CD4-positive, alpha-beta T cell treated with Interleukin-15 for 1 hour (primary cell): ENCODE data around the gene AK8.
A peak's percentile ranks its signal among the peaks of the same experiment; 100 is the strongest.

Experiments used
- DNase-seq: peaks from one replicate; pipeline ENCODE4 v3.0.0-alpha.2; 2020

Gene AK8

DNA sequence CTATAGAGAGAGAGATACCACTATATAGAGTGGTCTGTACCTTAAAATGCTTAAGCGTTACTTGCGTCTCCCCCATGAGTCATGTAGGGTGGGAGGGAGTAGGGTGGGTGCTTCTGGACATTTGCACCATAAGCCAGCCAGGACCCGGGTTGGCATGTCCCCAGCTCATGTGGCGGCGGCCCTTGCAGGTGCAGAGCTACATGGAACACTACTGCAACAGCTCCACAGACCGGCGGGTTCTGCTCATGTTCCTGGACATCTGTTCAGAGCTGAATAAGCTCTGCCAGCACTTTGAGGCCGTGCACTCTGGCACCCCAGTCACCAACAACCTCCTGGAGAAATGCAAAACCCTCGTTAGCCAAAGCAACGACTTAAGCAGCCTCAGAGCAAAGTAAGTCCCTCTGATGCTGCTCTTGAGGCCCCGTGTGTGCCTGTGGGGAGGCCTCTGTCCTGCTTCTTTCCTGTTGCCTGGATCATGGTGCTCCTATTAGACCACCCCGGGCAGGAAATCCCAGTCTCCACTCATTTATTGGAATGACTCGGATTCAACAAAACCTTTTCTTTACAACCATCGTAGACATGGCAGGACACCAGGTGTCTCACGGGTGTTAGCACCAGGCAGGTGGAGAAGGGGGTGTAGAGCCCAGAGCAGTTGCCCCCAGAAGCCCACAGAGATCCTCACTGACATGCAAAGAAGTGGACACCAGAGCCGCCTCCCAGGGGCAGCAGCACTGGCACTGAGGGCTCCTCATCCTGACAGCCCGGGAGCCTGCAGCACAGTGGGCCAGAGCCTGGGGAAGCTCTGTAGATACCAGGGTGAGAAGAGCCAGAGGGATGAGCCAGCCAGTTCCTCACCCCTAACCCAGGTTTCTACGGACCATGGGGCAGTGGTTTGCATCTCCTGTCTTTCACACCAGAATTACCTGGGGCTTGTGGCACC, 9.4 kb upstream of the AK8 start:
- DNase-seq: no peak

DNA sequence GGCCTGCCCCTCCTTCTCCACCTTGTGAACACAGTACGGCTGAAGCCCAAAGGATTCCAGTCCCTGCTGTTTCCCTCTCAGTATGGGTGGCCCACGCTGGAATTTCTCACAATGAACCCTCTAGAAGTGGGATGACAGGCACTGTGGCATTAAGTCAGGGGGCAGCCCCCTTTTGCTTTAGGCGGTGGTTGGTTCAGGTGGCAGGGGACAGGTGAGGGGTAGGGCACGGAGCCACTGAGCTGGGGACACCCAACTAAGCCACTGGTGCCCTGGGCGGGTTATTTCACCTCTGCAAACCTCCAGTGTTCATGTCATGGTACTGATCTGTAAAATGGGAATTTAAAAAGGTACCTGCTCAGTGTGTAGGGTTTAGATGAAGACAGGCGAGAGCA, 8.2 kb upstream of the AK8 start:
- DNase-seq: no peak

DNA sequence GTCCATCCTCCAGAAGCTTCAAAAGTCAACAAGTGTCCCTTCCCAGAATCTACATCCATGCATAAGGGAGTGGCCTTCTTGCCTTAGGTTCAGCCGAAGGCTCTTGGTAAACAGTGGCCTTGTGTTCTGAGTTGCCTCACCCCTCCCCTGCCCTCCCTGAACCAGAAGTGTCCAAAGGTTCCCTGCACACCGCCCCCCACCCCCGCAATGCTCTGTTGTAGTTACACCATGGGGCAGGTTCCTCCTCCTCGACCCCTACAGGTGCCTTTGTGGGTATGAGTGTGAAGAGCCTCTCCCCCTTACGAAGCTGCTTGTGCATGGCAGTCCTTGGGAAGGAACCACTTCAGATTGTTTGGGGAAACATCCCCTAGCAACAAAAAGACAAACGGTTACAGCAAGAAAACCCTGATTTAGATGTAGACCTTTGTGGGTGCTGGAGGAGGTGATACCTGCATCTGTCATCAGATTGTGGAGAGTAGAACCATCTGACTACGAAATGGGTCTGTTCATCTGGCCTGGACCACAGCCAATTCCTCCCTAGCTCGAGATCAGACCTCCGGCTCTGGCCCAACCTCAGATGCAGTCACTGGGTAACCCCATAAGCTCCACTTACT, 7.7 kb upstream of the AK8 start:
- peak; percentile 21 for DNase-seq

DNA sequence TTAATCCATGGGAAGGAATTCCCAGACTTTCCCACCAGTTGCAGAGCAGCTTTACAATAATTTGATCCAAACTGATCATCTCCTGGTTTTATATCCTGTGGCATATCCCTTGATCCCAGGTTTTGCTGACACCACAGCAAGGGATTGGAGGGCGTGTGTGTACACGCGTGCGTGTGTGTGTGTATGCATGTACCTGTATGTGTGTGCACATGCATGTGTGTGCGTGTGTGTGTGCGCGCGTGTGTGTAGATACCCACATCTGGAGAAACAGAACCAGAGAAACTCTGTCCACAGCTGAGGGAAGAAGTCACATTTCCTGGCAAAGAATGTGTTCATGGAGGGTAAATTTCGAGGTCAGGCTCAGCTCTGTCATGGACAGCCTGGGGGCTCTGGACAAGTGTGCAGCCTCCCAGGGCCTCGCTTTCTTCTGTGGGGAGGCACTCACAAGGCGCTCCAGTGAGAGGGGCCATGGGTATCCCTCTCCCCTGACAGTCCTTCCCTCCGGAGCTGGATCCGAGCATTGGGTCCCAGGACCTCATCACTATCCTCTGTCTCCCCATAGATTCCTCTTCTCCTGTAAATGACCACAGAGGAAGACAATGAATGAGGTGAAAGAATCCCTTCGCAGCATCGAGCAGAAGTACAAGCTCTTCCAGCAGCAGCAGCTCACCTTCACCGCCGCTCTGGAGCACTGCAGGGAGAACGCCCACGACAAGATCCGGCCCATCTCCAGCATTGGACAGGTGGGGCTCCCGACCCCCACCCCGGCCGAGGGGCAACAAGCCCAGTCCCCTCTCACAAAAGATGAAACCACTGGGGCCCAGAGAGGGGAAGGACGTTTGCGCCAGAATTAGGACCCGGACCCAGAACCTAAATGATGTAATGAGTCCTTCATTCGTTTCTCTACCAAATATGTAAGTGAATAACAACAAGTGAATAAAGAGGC, 5.5 kb upstream of the AK8 start:
- no peak for DNase-seq

DNA sequence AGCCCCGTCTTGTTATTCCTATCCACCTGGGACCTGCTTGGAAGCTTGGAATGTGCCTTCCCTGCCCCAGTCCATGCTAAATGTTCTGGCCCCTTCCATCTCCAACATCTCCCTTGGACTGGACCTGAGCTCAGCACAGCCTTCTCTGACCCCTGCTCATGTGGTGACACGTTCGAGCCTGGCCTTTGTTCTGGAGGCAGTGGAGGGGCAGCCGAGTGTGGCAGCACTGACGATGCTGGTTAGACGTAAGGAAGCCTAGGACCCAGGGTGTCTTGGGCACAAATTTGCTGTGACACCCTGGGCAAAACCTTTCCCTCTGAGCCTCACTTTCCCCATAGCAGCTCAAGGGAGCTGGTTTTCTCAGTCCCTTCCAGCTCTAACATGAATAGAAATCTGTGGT, 4.5 kb upstream of the AK8 start:
- DNase-seq: no peak

DNA sequence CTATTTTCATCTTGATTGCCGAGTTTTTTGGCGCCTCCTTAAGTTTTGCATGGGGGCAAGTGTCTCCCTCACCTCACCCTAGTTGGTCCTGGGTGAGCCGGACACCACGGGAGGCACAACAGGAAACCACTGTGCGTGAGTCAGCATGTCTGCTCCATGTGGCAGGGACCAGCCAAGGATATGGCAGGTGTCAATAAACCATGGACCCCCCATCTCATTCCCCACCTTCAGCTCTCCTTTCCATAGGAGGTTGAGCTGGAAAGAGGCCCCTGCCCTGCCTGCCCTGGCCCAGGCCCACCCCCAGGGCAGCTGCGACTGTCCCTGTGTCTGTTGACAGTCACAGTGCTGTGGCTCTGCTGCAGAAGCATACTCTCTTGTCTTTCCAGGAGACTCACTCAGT, 3.7 kb upstream of the AK8 start:
- DNase-seq: no peak

DNA sequence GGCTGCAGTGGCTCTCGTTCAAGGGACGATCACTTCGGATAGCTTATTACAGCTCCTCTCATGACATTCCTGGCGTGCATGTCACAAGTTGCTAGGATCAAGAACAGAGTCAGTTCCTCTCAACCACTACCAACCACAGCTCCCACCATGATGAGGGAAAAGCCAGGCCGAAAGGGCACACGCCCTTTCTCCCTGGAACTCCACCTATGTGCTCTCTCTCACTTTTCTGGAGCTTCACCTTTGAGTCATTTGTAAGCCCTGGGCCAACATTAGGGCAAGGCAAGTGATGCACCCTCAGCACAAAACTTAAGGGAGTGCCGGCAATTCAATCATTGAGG, 2.2 kb upstream of the AK8 start:
- no peak for DNase-seq

DNA sequence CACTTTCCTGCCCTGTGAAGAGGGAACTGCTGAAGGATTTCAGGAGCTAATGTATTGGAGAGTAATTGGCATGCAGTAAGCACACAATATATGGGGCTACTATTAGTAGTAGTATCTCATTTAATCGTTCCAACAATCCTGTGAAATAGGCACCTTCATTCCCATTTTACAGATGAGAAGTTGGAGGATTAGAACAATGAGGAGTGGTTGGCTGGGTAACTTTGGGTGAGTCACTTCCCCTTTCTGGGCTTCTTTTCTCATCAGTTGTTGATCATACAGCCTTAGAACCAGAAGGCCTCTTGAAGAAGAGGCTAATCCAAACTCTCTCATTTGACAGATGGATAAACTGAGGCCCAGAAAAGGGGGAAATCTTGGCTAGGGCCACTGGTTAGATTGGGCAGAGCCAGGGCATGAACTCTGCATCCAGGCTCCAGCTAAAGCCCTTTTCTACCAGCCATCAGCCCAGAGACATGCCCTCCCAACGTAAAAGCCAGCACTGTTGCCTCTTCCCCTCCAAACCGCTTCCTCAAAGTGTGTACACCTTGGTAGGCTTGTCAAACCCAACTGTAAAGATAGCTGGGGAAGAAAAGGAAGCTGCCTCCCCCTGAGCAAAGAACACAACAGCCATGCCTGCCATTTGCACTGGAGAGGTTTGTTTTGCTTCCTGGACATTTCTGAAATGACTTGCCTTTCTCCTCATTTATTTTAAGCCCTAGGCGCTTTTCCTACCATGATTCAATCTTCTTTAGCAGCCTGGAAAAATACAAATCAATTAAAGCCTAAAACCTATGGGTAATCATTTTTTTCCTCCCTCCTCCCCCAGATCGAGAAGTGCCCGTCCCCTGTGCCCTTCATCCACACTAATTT, 1.6 kb upstream of the AK8 start:
- no peak for DNase-seq

DNA sequence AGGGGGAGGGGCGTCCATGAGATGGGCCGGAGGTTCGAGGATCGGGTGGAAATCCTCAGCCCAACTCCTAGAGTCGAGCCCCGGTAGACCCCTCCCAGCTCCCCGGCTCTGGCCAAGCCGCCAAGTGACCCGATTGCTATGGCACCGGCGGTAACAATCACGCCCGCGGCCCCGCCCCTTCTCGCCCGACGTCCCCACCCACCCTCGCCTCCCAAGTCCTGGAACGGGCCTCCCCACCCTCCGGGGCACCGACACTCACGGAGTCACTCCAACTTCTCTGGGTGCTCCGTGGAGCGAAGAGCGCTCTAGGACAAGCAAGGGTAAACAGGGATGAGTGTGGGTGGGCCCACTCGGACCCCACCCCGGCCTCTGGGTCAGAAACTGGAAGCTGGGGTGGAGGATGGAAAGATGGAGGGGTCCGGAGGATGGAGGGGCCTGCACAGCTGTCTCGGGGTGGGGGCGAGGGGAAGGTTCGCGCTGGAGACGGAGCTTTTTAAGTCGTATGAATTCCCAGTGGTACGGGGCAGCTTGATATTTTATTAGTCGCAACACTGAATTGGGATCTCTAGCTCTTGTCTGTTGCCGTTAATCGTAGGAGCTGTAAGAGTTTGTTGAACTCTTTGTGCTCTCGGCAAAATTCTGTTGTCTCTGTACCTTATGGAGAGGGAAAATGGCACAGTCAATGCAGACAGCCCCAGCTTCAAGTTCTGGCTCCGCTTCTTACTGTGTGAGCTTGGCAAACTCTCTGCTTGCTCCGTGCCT, 792 bp upstream of the AK8 start, which contains the start of gene SPACA9:
Gene SPACA9 (plus strand): TSS at position 204 of the 762 bp plus-strand sequence. CDS start 5,050 bp downstream, outside the sequence.
- DNase-seq: peak; percentile 29

DNA sequence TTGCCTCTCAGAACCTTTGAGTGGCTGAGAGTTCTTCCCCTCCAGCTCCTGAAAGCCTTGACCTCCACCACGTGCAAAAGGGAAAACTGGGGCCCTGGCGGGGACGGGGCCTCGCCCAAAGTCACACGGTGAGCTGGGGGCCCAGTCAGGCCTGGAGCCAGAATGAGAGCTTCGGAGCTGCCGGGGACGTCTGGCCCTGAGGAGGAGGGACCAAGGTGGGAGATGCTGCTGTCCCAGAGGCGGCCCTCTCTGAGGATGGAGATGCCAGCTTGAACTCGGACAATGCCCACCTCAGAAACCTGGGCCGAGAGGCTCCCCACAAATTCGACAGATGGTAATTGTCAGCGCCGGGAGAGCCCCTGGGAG, 643 bp downstream of the AK8 start:
- no peak for DNase-seq

DNA sequence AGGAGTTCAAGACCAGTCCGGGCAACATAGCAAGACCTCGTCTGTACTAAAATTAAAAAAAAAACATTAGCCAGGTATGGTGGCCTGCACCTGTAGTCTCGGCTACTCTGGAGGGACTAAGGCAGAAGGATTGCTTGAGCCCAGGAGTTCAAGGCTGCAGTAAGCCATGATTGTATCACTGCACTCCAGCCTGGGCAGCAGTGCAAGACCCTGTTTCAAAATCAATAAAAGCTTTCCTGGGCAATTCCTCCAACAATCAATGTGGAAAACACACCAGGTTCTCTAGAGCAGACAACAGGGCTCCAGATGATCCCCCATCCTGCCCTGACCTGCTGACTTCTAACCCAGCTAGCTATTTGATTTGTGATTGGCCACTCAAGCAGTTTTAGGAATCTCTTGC, 1.2 kb downstream of the AK8 start:
- no peak for DNase-seq

DNA sequence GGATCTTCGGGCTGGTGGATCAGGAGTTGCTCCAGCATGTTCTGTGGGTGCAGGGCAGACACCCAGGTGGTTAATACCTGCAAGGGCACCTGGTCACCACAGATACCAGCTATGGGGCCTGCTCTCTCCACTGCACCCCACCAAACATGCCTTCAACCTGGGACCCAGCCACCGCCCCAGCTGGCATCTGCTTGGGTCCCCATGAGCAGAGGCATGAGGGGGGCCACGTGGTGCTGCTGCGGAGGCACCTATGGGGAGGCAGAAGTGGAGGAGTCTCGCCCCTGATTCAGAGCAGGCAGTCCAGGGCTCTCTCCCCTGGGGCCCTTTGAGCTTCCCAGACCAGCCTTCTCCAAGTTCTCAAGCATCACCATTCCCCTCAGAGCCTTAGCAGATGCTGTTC, 2.9 kb downstream of the AK8 start:
- DNase-seq: no peak

DNA sequence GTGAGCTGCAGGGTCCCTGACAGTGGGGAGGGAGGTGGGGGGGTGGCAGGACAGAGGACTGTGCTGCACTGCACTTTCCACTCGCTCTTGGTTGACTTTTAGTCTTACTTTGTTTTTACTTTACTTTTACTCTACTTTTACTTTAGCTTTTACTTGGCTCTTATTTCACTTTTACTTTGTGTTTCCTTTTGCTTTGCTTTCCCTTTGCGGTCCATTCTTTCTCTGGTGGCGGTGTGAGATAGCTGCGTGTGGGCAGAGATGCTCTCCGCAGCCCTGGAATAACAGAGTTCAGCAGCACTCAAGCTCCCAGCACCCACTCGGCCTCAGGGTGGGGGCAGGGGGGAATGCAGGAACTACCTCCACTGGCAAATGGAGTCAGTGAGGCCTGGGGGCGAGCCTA, 4.7 kb downstream of the AK8 start:
- DNase-seq: no peak

DNA sequence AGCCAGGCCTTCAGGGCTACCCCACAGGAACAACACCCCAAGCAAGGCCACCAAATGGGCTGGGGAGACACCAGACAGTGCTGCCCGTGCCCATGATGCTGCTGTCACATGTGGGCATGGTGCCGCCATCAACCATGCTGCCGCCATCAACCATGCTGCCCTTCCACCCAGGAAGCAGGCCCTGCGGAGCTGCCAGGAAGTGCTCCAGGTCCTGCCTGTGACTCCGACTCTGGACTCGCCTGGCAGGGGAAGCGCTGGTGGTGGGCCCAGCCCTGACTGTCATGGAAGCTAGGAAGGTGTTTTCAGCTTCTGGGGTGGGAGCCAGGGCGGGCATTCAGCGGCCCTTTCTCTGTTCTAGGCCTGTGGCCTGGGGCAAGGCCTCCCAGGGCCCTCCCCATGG, 8.8 kb downstream of the AK8 start:
- no peak for DNase-seq

DNA sequence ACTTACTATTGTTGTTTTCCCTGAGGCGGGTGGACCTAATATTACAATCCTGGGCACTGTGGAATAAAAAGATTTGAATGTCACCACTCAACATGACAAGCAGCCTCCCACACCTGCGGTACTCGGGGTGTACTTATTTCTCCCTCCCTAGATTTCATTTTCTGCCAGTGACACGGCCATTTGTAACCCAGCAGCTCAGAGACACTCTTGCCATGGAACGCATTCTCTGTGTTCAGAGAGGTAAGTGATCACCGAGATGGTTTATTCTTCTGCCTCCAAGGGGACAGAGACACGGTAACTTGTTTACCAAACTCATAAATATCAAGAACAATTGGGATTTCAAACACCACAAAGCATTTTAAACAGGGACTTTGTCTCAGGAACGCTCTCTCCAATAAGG, 11.2 kb downstream of the AK8 start:
- DNase-seq: no peak

DNA sequence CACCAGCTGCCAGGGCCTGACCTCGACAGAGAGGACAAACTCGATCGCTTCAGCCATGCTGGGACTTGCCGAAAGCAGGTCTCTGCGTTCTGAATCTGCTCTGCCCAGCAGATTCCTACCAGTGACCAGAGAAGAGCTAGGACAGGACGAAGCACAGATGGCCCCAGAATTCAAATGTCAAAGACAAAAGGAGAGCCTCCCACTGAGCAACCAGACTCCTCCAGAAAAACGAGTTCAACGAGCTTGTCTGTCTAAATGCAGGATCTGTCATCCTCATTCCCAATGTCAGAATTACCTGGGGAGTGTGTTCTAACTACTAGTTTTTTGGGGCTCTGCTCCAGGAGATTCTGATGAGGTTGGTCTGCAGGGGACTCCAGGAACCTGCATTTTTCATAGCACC, 13.4 kb downstream of the AK8 start:
- DNase-seq: no peak

DNA sequence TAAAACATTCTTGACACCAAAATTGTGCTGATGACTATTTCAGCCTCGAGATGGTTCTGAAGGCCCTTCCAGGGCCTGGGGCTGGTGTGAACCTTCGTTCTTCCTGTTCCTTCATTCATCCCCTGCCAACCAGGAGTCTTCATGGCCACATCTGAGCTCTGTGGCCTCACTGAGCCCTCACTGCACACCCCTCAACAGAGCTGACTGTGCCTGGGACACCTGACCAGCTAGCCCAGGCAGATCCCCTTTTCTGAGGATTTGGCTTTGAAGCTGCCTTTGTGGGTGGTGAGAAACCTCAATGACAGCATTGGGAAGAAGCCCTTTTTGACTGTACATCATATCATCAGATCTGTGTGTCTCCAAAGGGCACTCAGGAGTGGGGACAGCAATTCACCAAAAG, 13.8 kb downstream of the AK8 start:
- DNase-seq: no peak

DNA sequence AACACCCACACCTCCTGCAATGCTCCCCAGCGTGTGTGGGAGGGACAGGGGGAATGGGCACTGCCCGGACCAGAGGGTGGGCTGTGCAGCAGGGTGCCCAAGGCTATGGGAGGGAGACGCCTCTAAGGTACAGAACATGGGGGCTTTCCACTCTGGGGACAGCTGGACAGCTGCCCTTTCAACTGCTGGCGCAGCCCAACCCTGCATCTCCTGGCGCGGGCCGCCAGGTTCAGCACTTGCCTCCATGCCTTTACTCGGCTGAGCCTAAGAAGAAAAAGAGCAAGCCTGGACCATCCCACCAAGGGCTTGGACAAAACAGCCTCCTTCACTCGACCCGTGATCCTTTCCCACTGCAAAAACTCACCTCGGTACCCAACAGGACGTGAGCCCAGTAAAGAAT, 15.0 kb downstream of the AK8 start:
- no peak for DNase-seq

DNA sequence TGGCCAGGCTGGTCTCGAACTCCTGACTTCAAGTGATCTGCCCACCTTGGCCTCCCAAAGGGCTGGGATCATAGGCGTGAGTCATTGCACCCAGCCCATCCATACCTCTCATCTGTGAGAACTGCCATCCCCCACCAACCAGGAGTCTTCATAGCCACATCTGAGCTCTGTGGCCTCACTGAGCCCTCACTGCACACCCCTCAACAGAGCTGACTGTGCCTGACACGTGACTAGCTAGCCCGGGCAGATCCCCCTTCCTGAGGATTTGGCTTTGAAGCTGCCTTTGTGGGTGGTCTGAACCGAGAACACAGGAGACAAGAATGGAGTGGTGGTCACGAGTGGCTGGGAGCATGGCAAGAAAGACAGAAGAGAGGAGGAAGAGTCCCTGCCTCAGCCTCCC, 15.6 kb downstream of the AK8 start:
- no peak for DNase-seq

DNA sequence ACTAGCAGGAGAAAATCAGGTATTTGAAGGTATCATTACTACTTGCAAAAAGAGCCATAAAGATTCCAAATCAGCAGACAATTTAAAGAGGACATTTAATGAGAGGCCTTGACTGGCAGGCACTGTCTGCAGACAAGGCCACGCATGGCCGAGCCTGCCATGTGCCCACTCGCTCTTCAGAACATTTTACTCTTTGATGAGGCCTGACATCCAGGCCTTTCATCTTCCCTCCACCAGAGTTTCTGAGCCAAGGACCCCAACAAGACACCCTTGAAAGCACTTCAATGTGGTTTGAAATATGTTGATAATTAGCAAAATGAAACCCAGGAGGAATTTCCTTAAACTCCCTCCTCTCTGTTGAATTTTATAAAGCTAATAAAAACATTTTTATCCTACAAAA, 16.4 kb downstream of the AK8 start:
- DNase-seq: no peak

DNA sequence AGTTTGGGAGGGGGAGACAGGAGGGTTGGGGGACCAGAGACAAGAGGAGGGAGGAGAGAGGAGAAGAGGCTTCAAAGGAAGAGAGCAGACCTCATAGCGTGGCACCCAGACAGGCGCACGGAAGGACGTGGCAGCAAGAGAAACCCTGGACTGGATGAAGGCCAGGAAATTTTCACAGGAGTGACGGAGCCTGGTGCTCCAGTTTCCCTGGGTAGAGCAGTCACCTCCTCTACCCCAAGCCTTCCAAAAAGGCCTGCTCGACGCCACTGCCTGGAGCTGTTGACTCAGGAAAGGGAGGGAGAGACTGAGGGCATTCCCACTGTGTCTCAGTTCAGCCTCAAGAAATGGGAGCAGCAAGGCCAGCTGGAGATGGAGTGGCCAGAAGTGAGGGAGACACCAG, 19.3 kb downstream of the AK8 start:
- no peak for DNase-seq
